ENCODE measurements around the gene TEX35. TPM values are rescaled to one million over a fixed set of nuclear protein-coding genes. Genes with fewer than 3 reads are reported as not detected.

The TEX35 gene
- total RNA-seq, 6 experiments from 2014 or later, result 0.10 TPM; not detected in 5

DNA sequence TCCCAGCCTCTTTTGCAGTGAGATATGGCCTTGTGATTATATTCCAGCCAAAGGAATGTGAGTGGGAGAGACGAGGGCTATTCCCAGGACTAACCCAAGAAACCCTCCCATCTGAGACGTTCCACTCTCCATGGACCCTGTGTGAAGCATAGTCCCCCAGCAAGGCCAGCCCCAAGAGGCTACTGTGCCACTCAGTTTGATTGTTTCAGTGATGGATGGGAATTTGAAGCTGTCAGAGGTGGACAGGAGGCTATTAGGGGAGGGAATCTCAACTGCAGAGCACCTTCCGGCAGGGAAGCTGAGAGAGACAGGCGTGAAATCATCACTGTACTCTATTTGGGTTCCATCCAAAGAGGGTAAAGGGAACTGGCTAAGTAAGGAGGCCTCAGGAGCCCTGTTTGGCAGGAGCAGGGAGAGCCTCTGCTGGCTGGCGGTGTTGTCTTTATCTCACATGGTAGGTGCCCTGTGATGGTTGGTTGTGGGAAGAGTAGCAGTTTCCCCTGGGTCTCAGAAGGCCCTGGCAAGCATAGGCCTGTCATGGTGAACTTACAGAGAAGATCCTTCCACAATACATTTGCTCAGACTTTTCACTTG is 3.4 kb upstream of the TEX35 start:
- H3K9me3 Mint-ChIP-seq, result no peaks in the 10 kb centered on the region
- peaks cover 9% of the 10 kb centered on the region for H3K27me3 Mint-ChIP-seq (ENCODE audit: insufficient read depth)
- no peak overlapping the region for H3K4me3 Mint-ChIP-seq
- H3K27ac Mint-ChIP-seq, result no peak overlapping the region
- no peaks in the 10 kb centered on the region for H3K36me3 Mint-ChIP-seq (ENCODE audit: low read depth)
- TF ChIP-seq, protein P1, sequence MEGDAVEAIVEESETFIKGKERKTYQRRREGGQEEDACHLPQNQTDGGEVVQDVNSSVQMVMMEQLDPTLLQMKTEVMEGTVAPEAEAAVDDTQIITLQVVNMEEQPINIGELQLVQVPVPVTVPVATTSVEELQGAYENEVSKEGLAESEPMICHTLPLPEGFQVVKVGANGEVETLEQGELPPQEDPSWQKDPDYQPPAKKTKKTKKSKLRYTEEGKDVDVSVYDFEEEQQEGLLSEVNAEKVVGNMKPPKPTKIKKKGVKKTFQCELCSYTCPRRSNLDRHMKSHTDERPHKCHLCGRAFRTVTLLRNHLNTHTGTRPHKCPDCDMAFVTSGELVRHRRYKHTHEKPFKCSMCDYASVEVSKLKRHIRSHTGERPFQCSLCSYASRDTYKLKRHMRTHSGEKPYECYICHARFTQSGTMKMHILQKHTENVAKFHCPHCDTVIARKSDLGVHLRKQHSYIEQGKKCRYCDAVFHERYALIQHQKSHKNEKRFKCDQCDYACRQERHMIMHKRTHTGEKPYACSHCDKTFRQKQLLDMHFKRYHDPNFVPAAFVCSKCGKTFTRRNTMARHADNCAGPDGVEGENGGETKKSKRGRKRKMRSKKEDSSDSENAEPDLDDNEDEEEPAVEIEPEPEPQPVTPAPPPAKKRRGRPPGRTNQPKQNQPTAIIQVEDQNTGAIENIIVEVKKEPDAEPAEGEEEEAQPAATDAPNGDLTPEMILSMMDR (IDR thresholded peaks at IDR 0.05), result no peak
- no peak for DNase-seq
- no peaks in the 10 kb centered on the region; the same call in 1 of the 2 replicates for H3K4me1 Mint-ChIP-seq (ENCODE audit: low read depth)

DNA sequence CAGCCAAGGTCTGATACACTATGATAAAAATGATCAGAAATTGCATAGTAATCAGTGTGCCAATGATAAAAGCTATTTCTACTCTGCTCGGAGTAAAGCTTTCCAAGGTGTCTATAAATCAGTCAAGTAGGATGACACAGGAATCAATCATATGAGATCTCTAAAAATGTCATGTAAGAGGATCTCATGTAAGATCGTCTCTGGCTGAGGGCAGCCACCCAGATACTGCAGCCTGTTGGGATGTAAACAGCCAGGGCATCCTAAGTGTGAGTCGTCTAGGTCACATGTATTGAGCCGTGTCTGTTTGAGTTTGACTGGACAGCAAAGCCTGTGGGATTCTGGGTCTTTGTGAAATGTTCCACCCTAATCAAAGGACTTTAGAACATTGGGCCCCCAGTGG is 2.8 kb upstream of the TEX35 start:
- no peak for DNase-seq
- H3K27ac Mint-ChIP-seq, result no peak overlapping the region

DNA sequence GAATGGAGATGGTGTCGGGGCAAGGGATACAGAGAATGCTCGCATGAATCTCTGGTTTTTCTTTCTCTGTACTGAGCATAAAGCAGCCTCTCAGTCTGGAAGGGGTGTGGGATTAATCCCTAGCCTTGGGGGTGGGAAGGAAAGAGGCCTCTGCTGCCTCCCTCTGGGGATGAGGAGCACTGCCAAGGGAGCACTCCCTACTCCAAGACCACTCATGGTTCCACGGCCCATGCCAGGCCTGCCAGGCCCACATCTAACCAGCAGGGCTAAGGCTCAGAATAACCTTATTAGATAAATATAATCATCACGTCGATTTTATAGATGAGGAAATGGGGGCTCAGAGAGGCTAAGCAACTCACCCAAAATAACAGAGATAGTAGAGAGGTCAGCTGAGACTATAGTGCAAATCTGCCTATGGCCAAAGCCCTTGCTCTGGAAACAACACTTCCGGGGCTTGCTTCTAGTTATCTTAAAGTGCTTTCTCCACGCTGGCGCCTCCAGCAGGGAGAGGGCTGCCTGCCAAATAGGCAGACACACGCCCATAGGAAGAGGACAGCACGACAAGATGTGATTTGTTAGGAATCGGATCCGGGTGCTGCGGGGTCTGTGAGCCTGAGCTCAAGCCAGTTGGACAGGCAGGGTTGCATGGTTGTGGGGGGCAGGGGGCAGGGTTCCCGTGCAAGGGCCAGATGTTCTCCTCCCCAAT is 522 bp downstream of the TEX35 start:
- no peak overlapping the region for H3K4me3 Mint-ChIP-seq
- peaks cover 8% of the 10 kb centered on the region for H3K27me3 Mint-ChIP-seq (ENCODE audit: insufficient read depth)
- no peaks in the 10 kb centered on the region for H3K9me3 Mint-ChIP-seq
- no peaks in the 10 kb centered on the region for H3K36me3 Mint-ChIP-seq (ENCODE audit: low read depth)
- TF ChIP-seq, protein P1 (IDR thresholded peaks at IDR 0.05), result peak; percentile 29
- no peak for DNase-seq
- H3K27ac Mint-ChIP-seq, result no peak overlapping the region
- H3K4me1 Mint-ChIP-seq (ENCODE audit: low read depth), result no peaks in the 10 kb centered on the region; the same call in 1 of the 2 replicates

More for the DNA sequence above, 2.8 kb upstream of the TEX35 start:
- Mint-ChIP-seq H3K36me3 (ENCODE audit: low read depth) (no peaks in the 10 kb centered on the region), H3K4me1 (ENCODE audit: low read depth) (no peaks in the 10 kb centered on the region; the same call in 1 of the 2 replicates), H3K9me3 (no peaks in the 10 kb centered on the region), H3K27me3 (ENCODE audit: insufficient read depth) (peaks cover 9% of the 10 kb centered on the region), H3K4me3 (no peak overlapping the region)
- TF ChIP-seq, protein P1 (IDR thresholded peaks at IDR 0.05), result no peak

DNA sequence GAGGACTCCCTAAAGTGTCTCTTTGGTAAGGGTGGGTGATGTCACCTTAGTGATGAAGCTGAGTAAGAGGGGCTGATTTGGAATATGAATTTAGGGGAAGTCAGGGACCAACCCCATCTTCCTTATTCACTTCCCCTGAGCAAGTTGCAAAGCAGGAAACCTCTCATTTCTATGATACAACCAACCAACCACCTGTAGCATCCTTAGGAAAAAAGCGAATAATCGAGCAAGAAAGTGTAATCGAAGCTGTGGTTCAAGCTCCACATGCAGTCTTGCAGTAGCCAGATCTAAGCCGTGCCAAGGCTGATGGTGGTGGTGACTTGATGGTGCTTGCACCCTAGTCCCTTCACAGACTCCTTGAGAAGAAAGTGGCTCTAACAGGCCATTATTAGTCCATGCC is 3.2 kb downstream of the TEX35 start:
- H3K4me3 Mint-ChIP-seq, result no peak overlapping the region
- H3K36me3 Mint-ChIP-seq (ENCODE audit: low read depth), result no peaks in the 10 kb centered on the region
- H3K27me3 Mint-ChIP-seq (ENCODE audit: insufficient read depth), result peaks cover 6% of the 10 kb centered on the region; the same call in 1 of the 2 replicates
- H3K4me1 Mint-ChIP-seq (ENCODE audit: low read depth), result no peaks in the 10 kb centered on the region; the same call in 1 of the 2 replicates
- H3K27ac Mint-ChIP-seq, result no peak overlapping the region
- no peaks in the 10 kb centered on the region for H3K9me3 Mint-ChIP-seq
- TF ChIP-seq, protein P1 (IDR thresholded peaks at IDR 0.05), result no peak
- no peak for DNase-seq

DNA sequence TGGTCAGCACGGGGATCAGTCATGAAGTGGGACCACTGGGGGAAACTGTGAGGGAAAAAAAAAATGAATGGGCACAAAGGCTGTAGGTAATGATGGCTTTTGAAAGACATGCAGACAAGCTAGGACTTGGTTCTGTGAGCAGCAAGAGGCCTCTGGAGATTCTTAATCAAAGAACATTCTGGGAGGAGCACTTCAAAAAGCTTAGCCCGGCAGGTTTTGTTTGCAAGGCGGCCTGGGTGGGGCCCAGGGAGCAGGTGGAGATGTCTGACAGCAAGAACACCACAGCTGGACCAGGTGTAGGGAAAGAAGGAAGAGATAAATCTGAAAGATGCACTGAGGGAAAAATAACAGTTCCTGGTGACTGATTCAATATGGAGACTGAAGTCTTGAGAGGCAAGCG is 6.0 kb downstream of the TEX35 start:
- no peak overlapping the region for H3K27ac Mint-ChIP-seq
- no peaks in the 10 kb centered on the region for H3K4me1 Mint-ChIP-seq (ENCODE audit: low read depth)
- TF ChIP-seq, protein P1 (IDR thresholded peaks at IDR 0.05), result no peak
- no peaks in the 10 kb centered on the region for H3K9me3 Mint-ChIP-seq
- peaks cover 2% of the 10 kb centered on the region; the same call in 1 of the 2 replicates for H3K27me3 Mint-ChIP-seq (ENCODE audit: insufficient read depth)
- no peak for DNase-seq
- H3K4me3 Mint-ChIP-seq, result no peak overlapping the region
- no peaks in the 10 kb centered on the region for H3K36me3 Mint-ChIP-seq (ENCODE audit: low read depth)

Measured in HFFc6 (cell line).